Mesenchymal stem cell (in vitro differentiated cells and primary cell): ENCODE data around the gene HOXB4.
A peak's percentile ranks its signal among the peaks of the same experiment; 100 is the strongest.

Source experiments
- DNase-seq: peaks from one replicate; pipeline ENCODE4 v3.0.0-alpha.2; 2013
- H2AFZ ChIP-seq: one replicate; pipeline ENCODE4 v1.6.1; 2013; ENCODE audit warnings: low read depth, mild to moderate bottlenecking, control low read depth, inconsistent platforms, low read length, moderate library complexity
- H2AK5ac ChIP-seq: 2 replicates; pipeline ENCODE4 v1.6.1; 2013; ENCODE audit warnings: low read length, moderate library complexity, mild to moderate bottlenecking, inconsistent platforms; ENCODE audit not compliant: severe bottlenecking
- H2BK120ac ChIP-seq: one replicate; pipeline ENCODE4 v1.6.1; 2013; ENCODE audit warnings: low read depth, mild to moderate bottlenecking, inconsistent platforms, low read length, moderate library complexity
- H2BK12ac ChIP-seq, 2 experiments: one replicate each; pipeline ENCODE4 v1.6.1; 2013; ENCODE audit warnings: inconsistent platforms in 2 of 2, low read length in 2 of 2, mild to moderate bottlenecking in 2 of 2, moderate library complexity in 2 of 2, control low read depth in 1 of 2
- H2BK15ac ChIP-seq: one replicate; pipeline ENCODE4 v1.6.1; 2013; ENCODE audit warnings: mild to moderate bottlenecking, low read depth, inconsistent platforms; ENCODE audit not compliant: poor library complexity, severe bottlenecking
- H2BK5ac ChIP-seq: 2 replicates; pipeline ENCODE4 v1.6.1; 2013; ENCODE audit warnings: low read depth, mild to moderate bottlenecking, low read length, control low read depth, inconsistent platforms; ENCODE audit not compliant: poor library complexity, severe bottlenecking
- H3K14ac ChIP-seq, 2 experiments: one replicate each; pipeline ENCODE4 v1.6.1; 2013; ENCODE audit warnings: inconsistent platforms in 2 of 2, low read length in 2 of 2, control low read depth in 1 of 2, mild to moderate bottlenecking in 1 of 2, moderate library complexity in 1 of 2
- H3K18ac ChIP-seq, 2 experiments: one replicate each; pipeline ENCODE4 v1.6.1; 2013; ENCODE audit warnings: inconsistent platforms in 2 of 2, low read length in 2 of 2, control low read depth in 1 of 2, low read depth in 1 of 2, mild to moderate bottlenecking in 1 of 2
- H3K23ac ChIP-seq, 2 experiments: one replicate each; pipeline ENCODE4 v1.6.1; 2013; ENCODE audit warnings: inconsistent platforms in 2 of 2, low read length in 2 of 2, mild to moderate bottlenecking in 2 of 2, moderate library complexity in 2 of 2, control low read depth in 1 of 2
- H3K27ac ChIP-seq: 2 replicates; pipeline ENCODE4 v1.5.1; 2013; ENCODE audit warnings: mild to moderate bottlenecking, moderate library complexity, low read length, control low read depth, inconsistent platforms; ENCODE audit not compliant: poor library complexity, severe bottlenecking
- H3K27me3 ChIP-seq, 2 experiments: 2 replicates each; pipeline versions ENCODE4 v1.6.1 to v1.7.0; 2013; ENCODE audit warnings: low read length in 2 of 2, mild to moderate bottlenecking in 2 of 2, moderate library complexity in 2 of 2, control low read depth in 1 of 2, inconsistent platforms in 1 of 2; ENCODE audit not compliant: control insufficient read depth in 1 of 2, insufficient read depth in 1 of 2
- H3K36me3 ChIP-seq, 2 experiments: 2 replicates each; pipeline versions ENCODE4 v1.6.1 to v1.7.0; 2013; ENCODE audit warnings: low read length in 2 of 2, control low read depth in 1 of 2, inconsistent platforms in 1 of 2, low read depth in 1 of 2, mild to moderate bottlenecking in 1 of 2; ENCODE audit not compliant: insufficient read depth in 2 of 2, control insufficient read depth in 1 of 2
- H3K4ac ChIP-seq, 2 experiments: one replicate each; pipeline ENCODE4 v1.6.1; 2013; ENCODE audit warnings: inconsistent platforms in 2 of 2, low read length in 2 of 2, mild to moderate bottlenecking in 2 of 2, moderate library complexity in 2 of 2, control low read depth in 1 of 2, low read depth in 1 of 2
- H3K4me1 ChIP-seq: 2 replicates; pipeline ENCODE4 v1.6.1; 2013; ENCODE audit warnings: low read depth, low read length, control low read depth; ENCODE audit not compliant: control insufficient read depth, insufficient read depth
- H3K4me2 ChIP-seq: 2 replicates; pipeline ENCODE4 v1.6.1; 2013; ENCODE audit warnings: low read length, mild to moderate bottlenecking, inconsistent platforms; ENCODE audit not compliant: poor library complexity, severe bottlenecking
- H3K4me3 ChIP-seq, 2 experiments: 2 replicates each; pipeline versions ENCODE4 v1.5.1 to v1.7.0; 2013; ENCODE audit warnings: low read length in 2 of 2, mild to moderate bottlenecking in 2 of 2, control low read depth in 1 of 2, low read depth in 1 of 2; ENCODE audit not compliant: insufficient read depth in 1 of 2
- H3K79me1 ChIP-seq: replicated peaks from 2 replicates; pipeline ENCODE4 v1.6.1; 2013; ENCODE audit warnings: mild to moderate bottlenecking, control low read depth, low read length, inconsistent platforms; ENCODE audit not compliant: poor library complexity, severe bottlenecking
- H3K9ac ChIP-seq: 2 replicates; pipeline ENCODE4 v1.7.0; 2013; ENCODE audit warnings: mild to moderate bottlenecking, low read length, moderate library complexity
- H3K9me3 ChIP-seq: 2 replicates; pipeline ENCODE4 v1.7.0; 2013; ENCODE audit warnings: mild to moderate bottlenecking, low read length; ENCODE audit not compliant: control insufficient read depth
- H4K8ac ChIP-seq: one replicate; pipeline ENCODE4 v1.6.1; 2013; ENCODE audit warnings: inconsistent platforms, mild to moderate bottlenecking, low read length, moderate library complexity
- H4K91ac ChIP-seq: one replicate; pipeline ENCODE4 v1.6.1; 2013; ENCODE audit warnings: mild to moderate bottlenecking, low read length, inconsistent platforms
- WGBS: methylation state at CpG from one replicate; pipeline ENCODE4 v1.1.7; 2013; ENCODE audit warnings: mixed read lengths; 5-methylcytosine and 5-hydroxymethylcytosine counted together

The HOXB4 gene

GRCh38 chr17:48625495-48626244 is 47.5 kb upstream of the HOXB4 start:
- Histone ChIP-seq H2BK12ac (peak overlapping the region in 1 of 2 experiments; percentile 94), H3K36me3 (no peaks in the 10 kb centered on the region), H3K18ac (peak overlapping the region; percentile 78 to 98), H4K8ac (peak overlapping the region; percentile 73), H3K4me1 (peaks cover 21% of the 10 kb centered on the region), H3K23ac (peak overlapping the region in 1 of 2 experiments; percentile 70), H2AK5ac (no peak overlapping the region), H2BK120ac (peak overlapping the region; percentile 69), H2BK15ac (peak overlapping the region; percentile 60), H3K9ac (peak overlapping the region; percentile 67), H3K4ac (peak overlapping the region; percentile 69 to 97), H3K4me2 (peak overlapping the region; percentile 54), H3K79me1 (no peaks in the 10 kb centered on the region), H3K4me3 (peak overlapping the region; percentile 34 to 78), H3K9me3 (peaks cover 6% of the 10 kb centered on the region), H4K91ac (peak overlapping the region; percentile 72), H2AFZ (no peak overlapping the region), H2BK5ac (no peak overlapping the region), H3K27me3 (peaks cover 95 to 98% of the 10 kb centered on the region in 2 experiments), H3K27ac (no peak overlapping the region), H3K14ac (peak overlapping the region; percentile 68 to 97)
- under 1% methylated on average over 68 of the region's 69 CpGs for WGBS
- peak; percentile 92 for DNase-seq

DNA sequence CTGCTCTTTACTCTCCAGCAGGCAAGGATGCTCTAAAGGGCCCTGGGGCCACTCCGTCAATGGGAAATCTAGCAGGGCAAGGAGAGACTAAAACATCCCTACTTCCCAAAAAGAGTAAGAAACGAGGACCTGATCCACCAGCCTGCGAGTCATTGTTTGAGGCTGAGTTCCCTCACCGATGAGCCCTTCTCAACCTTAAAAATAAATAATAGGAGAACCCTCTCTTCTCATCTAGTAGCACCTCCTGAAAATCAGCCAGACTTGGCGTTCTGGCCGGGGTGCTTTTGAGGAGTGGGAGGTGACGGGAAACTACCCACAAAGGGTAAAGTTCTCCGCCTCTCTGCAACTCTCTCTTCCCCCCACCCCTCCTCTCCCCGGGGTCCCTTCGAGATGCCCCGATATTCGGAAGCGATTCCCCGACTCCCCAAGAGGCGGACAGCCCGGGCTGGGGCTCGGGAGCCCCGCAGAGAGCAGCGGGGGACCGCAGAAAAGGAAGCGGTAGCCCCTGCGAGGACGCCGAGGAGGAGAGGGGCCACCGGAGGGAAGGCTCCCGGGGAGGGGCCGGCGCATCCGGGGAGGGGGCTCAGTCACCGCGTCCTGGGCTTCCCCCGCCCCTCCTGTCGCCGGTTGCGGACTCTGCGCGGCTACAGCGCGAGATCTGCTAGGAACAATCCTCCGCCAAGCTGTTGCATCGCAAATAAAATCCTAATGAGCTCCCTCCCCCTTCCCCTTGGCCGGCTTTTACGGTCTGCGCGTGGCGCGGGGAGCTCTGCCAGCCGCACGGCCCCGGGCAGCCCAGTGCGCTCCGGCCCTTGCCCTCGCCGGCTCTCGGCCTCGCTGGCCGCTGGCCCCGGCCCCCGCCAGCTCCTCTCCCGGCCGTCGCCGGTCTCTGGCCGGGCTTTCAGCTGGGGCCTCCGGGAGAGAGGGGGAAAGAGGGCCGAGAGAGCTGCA is 46.7 kb upstream of the HOXB4 start:
- Histone ChIP-seq H3K23ac (peak overlapping the region in 1 of 2 experiments; percentile 95), H3K18ac (peak overlapping the region; percentile 78 to 98), H2BK15ac (peak overlapping the region; percentile 50), H3K14ac (peak overlapping the region; percentile 68 to 78), H3K36me3 (no peaks in the 10 kb centered on the region), H3K4me1 (peaks cover 23% of the 10 kb centered on the region), H3K4me3 (peak overlapping the region; percentile 34 to 78), H3K9me3 (peaks cover 3% of the 10 kb centered on the region), H2BK5ac (no peak overlapping the region), H4K91ac (peak overlapping the region; percentile 46), H3K4me2 (peak overlapping the region; percentile 54), H2BK12ac (peak overlapping the region in 1 of 2 experiments; percentile 88), H3K79me1 (no peaks in the 10 kb centered on the region), H2BK120ac (peak overlapping the region; percentile 69), H3K4ac (peak overlapping the region; percentile 61 to 97), H2AFZ (no peak overlapping the region), H3K27ac (no peak overlapping the region), H2AK5ac (no peak overlapping the region), H4K8ac (no peak overlapping the region), H3K9ac (peak overlapping the region; percentile 67), H3K27me3 (peaks cover 95 to 98% of the 10 kb centered on the region in 2 experiments)
- DNase-seq, result peak; percentile 76
- WGBS, result 1% methylated on average over 39 of the region's 66 CpGs

- Histone ChIP-seq H3K23ac (peak overlapping the region in 1 of 2 experiments; percentile 63), H3K18ac (peak overlapping the region; percentile 0 to 52), H3K36me3 (no peaks in the 10 kb centered on the region), H3K27me3 (peaks cover 95 to 98% of the 10 kb centered on the region in 2 experiments), H3K27ac (no peak overlapping the region), H2AFZ (no peak overlapping the region), H4K91ac (no peak overlapping the region), H4K8ac (no peak overlapping the region), H2BK120ac (no peak overlapping the region), H3K9me3 (peaks cover 3% of the 10 kb centered on the region), H3K14ac (peak overlapping the region in 1 of 2 experiments; percentile 48), H3K4me1 (peaks cover 27% of the 10 kb centered on the region), H3K4me2 (no peak overlapping the region), H2BK15ac (no peak overlapping the region), H3K4me3 (no peak overlapping the region), H3K79me1 (no peaks in the 10 kb centered on the region), H3K4ac (peak overlapping the region; percentile 41 to 51), H2BK12ac (no peak overlapping the region), H2AK5ac (no peak overlapping the region), H3K9ac (no peak overlapping the region), H2BK5ac (no peak overlapping the region)
- DNase-seq, result no peak
- WGBS, result 8% methylated on average over 5 of the region's 5 CpGs
Observed at GRCh38 chr17:48624118-48624517, 46.0 kb upstream of the HOXB4 start.
